Brain microvascular endothelial cell (primary cell): ENCODE data around the gene KRTAP4-11.
"Not testable (repeated sequence)": the region's sequence is repeated elsewhere in the genome, so short reads cannot be mapped to it uniquely, and the experiment has no call there.

Experiments used
- DNase-seq: peaks from one replicate; pipeline ENCODE4 v3.0.0-alpha.2; 2020
- H3K27ac ChIP-seq: fragments of 250-450 bp; sonication (Bioruptor Pico); 2 replicates; pipeline ENCODE4 v1.5.1; 2020; ENCODE audit warnings: mild to moderate bottlenecking, moderate library complexity
- H3K27me3 ChIP-seq: fragments of 250-450 bp; sonication (Bioruptor Pico); replicated peaks from 2 replicates; pipeline ENCODE4 v1.5.1; 2020; ENCODE audit warnings: mild to moderate bottlenecking
- H3K36me3 ChIP-seq: fragments of 250-450 bp; sonication (Bioruptor Pico); replicated peaks from 2 replicates; pipeline ENCODE4 v1.5.1; 2020; ENCODE audit warnings: mild to moderate bottlenecking
- H3K4me3 ChIP-seq: 2 replicates; pipeline ENCODE4 v1.5.1; 2011; ENCODE audit warnings: low read depth, mild to moderate bottlenecking, control low read depth, low read length, moderate library complexity
- CTCF ChIP-seq: IDR thresholded peaks from 2 replicates; pipeline ENCODE4 v1.5.1; 2011; ENCODE audit warnings: low read depth, mild to moderate bottlenecking, moderate library complexity, low read length, control low read depth, inconsistent platforms; ENCODE audit errors: missing control alignments
- in situ Hi-C: cut with HindIII; loops from 2 replicates; pipeline ENCODE4 v1.10.0; 2017; ENCODE audit warnings: low sequenced_read_pairs, low pct_ligation_motif_present

The KRTAP4-11 gene

DNA sequence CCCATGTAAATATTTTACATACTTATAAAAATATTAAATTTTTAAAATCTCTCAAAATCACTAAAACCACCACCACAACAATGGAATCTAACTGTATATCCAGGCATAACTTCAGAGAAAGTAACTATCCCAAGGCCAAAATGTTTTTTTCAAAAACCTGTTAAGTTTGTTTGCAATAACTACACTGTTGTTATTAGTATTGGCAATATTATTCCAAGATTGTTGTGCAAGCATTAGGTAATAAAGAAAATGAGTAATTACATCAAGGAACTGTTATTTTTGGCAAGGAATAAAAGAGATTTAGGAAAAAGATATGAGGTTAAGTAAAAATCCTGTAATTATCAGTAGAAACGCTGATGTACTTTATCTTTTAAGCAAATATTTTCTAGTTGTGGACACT, 9.2 kb upstream of the KRTAP4-11 start:
- no peak overlapping the region for H3K27ac ChIP-seq
- no peak for DNase-seq
- TF ChIP-seq CTCF: no peak
- in situ Hi-C loops: no loop called here
- H3K27me3 ChIP-seq: no peaks in the 10 kb centered on the region
- H3K36me3 ChIP-seq: no peaks in the 10 kb centered on the region
- H3K4me3 ChIP-seq: no peak overlapping the region

DNA sequence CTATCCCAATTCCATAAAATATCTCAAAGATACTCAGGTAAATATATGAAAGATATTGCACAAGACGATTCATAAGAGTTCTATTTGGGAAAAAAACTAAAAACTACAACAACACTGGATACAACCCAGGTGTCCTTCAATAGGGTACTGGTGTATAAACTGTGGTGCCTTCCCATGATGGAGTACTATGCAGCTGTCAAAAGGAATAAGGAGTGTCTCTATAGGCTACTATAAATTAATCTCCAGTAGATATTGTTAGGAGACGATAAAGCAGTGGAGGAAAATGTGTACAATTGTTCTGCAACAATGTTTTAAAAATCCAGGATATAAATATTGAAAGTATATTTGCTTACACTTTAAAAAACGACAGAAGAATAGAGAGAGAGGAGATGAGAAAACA, 8.2 kb upstream of the KRTAP4-11 start:
- in situ Hi-C loops: no loop called here
- Histone ChIP-seq H3K4me3 (no peak overlapping the region), H3K27ac (no peak overlapping the region), H3K27me3 (no peaks in the 10 kb centered on the region), H3K36me3 (no peaks in the 10 kb centered on the region)
- no peak for TF ChIP-seq CTCF
- DNase-seq: no peak

GRCh38 chr17:41125064-41125463, 6.9 kb upstream of the KRTAP4-11 start:
- no peak overlapping the region for H3K27ac ChIP-seq
- TF ChIP-seq CTCF: no peak
- no peak overlapping the region for H3K4me3 ChIP-seq
- H3K27me3 ChIP-seq: no peaks in the 10 kb centered on the region
- DNase-seq: no peak
- no peaks in the 10 kb centered on the region for H3K36me3 ChIP-seq
- in situ Hi-C loops: no loop called here

DNA sequence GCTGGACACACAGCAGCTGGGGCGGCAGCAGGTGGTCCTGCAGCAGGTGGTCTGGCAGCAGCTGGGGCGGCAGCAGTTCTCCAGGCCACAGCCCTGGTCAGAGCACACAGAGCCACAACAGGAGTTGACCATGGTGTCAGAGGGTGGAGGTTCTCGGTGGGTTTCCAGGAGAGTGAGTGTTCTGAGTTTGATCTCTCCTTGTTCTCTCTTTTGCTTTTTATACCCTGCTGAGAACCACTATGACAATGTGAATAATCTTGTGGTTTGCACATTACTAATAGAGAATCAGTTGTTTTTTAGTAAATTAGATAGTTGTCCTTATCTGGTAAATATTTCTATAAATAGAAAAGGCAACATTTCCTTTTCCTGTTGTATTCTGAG, 5.8 kb upstream of the KRTAP4-11 start, which contains the start of gene KRTAP4-12:
KRTAP4-12 (minus strand) TSS at position 192 of the 381 bp plus-strand sequence; CDS start at position 132, 60 bp downstream.
- H3K4me3 ChIP-seq, in situ Hi-C loops, H3K27me3 ChIP-seq, DNase-seq, H3K36me3 ChIP-seq, H3K27ac ChIP-seq: not testable (repeated sequence)

GRCh38 chr17:41123292-41123990, 5.3 kb upstream of the KRTAP4-11 start:
- in situ Hi-C loops, H3K4me3 ChIP-seq, H3K27me3 ChIP-seq, DNase-seq, H3K36me3 ChIP-seq, H3K27ac ChIP-seq: not testable (repeated sequence)

- in situ Hi-C loops: no loop called here
- no peak overlapping the region for H3K4me3 ChIP-seq
- no peak for DNase-seq
- H3K36me3 ChIP-seq: no peaks in the 10 kb centered on the region
- no peaks in the 10 kb centered on the region for H3K27me3 ChIP-seq
- no peak overlapping the region for H3K27ac ChIP-seq
- no peak for TF ChIP-seq CTCF
Observed at GRCh38 chr17:41121742-41122141, 3.6 kb upstream of the KRTAP4-11 start.

DNA sequence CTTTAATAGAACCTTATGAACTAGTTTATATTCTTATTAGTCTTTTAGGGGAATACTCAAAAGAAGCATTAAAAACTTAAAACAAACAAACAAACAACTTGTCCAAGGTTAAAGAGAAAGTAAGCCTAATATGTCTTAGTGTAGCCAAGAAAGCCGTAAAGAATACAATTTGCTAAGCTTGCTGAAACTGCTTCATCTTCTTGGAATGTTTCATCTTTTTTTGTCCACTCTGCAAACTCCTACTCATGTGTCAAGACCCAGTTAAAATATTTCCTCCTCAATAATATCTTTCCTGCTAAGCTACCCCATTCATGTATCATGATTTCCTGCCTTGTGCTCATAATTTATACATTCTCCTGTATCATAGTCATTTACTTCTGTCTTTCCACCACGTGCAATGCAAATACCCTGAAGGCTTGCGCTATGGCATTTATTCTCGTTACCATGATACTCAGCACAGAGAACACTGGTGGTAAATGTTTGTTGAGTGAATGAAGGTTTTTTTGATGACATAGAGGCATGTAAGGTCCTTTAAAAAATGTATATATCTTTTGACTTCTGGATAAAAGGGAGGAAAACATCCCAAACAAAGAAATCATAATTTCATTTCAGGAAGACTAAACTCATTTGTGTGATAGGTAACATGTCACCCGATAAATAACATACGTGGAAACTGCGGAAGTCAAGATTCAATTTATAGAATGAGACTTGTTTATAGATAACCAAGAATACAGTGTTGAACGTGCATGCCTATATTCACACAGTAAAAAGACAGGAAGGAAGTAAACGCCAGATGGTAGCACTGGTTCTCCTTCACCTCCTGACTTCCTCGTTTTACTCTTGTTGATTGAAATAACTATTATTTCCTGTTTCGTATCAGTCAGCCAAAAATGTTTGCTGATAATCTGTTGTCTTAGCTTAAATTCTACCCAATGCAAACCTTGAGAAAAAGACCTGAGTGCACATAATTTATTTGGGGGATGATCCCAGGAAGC, 1.8 kb upstream of the KRTAP4-11 start:
- H3K36me3 ChIP-seq, H3K4me3 ChIP-seq, in situ Hi-C loops, H3K27ac ChIP-seq, H3K27me3 ChIP-seq: not testable (repeated sequence)
- DNase-seq: peak; percentile 16
